Measurements from ENCODE around the gene HSPB3. TPM values are rescaled to one million over a fixed set of nuclear protein-coding genes. Genes with fewer than 3 reads are reported as not detected.
A peak's percentile ranks its signal among the peaks of the same experiment; 100 is the strongest.

Gene HSPB3
- total RNA-seq, 2 donors from 2014 or later, result not detected

DNA sequence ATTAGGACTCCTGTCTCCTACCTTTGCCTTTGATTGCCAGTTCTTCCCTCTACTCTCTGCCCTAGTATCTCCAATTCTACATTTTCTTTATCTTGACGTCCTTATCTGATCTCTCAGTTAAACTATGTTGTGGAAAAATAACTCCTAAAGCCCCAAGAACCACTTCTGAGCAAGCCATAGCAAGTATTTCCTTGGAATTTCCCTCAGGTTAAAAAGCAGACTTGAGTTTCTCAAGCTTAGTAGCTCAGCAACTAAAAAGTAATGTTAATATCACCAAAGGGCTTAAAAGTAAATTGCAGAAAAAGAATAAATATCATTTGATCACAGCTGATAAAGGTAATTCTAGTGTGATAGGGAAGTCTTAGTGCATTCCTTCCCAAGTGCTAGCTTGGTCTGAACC lies 13.2 kb upstream of the HSPB3 start:
- Mint-ChIP-seq H3K27me3 (peaks cover 16 to 17% of the 10 kb centered on the region in 2 donors), H3K27ac (no peak overlapping the region), H3K4me3 (no peak overlapping the region), H3K36me3 (no peaks in the 10 kb centered on the region), H3K9me3 (no peaks in the 10 kb centered on the region), H3K4me1 (ENCODE audit: low read depth in 2 of 2) (no peaks in the 10 kb centered on the region)
- DNase-seq (ENCODE audit: low spot score), result no peak
- ATAC-seq, result no peak

DNA sequence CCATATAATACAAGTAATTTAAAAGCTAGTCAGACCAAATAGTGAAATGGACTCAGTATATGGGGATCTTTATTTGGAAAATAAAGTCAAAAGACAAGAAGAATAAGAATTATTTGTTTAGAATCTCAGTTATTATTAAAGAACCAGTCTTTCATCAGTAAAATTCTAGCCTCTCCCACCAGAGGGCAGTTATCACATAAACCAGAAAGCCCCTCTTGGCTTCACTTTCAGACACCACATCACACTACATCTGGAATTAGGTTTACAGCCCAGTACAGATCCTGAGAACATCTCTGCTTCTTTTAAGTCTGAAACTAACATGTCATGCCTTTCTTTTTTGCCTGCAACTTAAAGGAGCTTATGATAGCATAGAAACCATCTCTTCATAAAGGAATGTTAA lies 12.2 kb upstream of the HSPB3 start:
- Mint-ChIP-seq H3K27ac (no peak overlapping the region), H3K27me3 (peaks cover 14 to 17% of the 10 kb centered on the region in 2 donors), H3K36me3 (no peaks in the 10 kb centered on the region), H3K4me3 (no peak overlapping the region), H3K9me3 (no peaks in the 10 kb centered on the region), H3K4me1 (ENCODE audit: low read depth in 2 of 2) (no peaks in the 10 kb centered on the region)
- ATAC-seq (no peak), DNase-seq (ENCODE audit: low spot score) (no peak)

- Mint-ChIP-seq H3K27ac (no peak overlapping the region), H3K9me3 (no peaks in the 10 kb centered on the region), H3K4me1 (ENCODE audit: low read depth in 2 of 2) (no peaks in the 10 kb centered on the region), H3K4me3 (no peak overlapping the region), H3K36me3 (no peaks in the 10 kb centered on the region), H3K27me3 (peaks cover 0 to 6% of the 10 kb centered on the region in 2 donors)
- peak; percentile 24 to 28 for ATAC-seq
- DNase-seq (ENCODE audit: low spot score), result no peak
Observed at GRCh38 chr5:54445691-54446378, 9.7 kb upstream of the HSPB3 start.

GRCh38 chr5:54446379-54446732 lies 9.1 kb upstream of the HSPB3 start:
- Mint-ChIP-seq H3K4me3 (no peak overlapping the region), H3K27me3 (peaks cover 0 to 6% of the 10 kb centered on the region in 2 donors), H3K4me1 (ENCODE audit: low read depth in 2 of 2) (no peaks in the 10 kb centered on the region), H3K27ac (no peak overlapping the region), H3K36me3 (no peaks in the 10 kb centered on the region), H3K9me3 (no peaks in the 10 kb centered on the region)
- ATAC-seq (no peak), DNase-seq (ENCODE audit: low spot score) (no peak)

DNA sequence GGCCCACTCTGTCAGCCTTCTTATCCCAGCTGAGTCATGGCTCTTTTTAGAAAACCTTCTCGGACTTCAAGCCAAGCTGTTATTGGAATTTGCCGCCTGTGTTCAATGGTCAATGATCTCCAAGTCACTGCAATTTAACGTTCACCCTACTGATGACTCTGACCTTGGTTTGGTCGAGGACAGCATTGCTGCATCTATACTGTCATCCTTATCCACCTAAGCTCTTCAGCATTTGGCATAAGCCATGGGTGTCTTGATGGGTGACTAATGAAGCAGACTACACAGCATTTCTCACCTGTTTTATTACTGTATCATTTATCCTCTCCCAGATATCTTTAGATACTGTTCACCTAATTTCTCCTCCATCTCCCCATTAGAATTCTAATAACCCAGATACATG lies 5.6 kb upstream of the HSPB3 start:
- H3K9me3 Mint-ChIP-seq, result no peaks in the 10 kb centered on the region
- no peak overlapping the region for H3K4me3 Mint-ChIP-seq
- no peak for DNase-seq (ENCODE audit: low spot score)
- no peak overlapping the region for H3K27ac Mint-ChIP-seq
- H3K27me3 Mint-ChIP-seq, result peaks cover 0 to 10% of the 10 kb centered on the region in 2 donors
- ATAC-seq, result no peak
- no peaks in the 10 kb centered on the region for H3K36me3 Mint-ChIP-seq
- H3K4me1 Mint-ChIP-seq (ENCODE audit: low read depth in 2 of 2), result no peaks in the 10 kb centered on the region

- Mint-ChIP-seq H3K4me1 (ENCODE audit: low read depth in 2 of 2) (no peaks in the 10 kb centered on the region), H3K36me3 (no peaks in the 10 kb centered on the region), H3K27me3 (peaks cover 0 to 7% of the 10 kb centered on the region in 2 donors), H3K9me3 (no peaks in the 10 kb centered on the region), H3K27ac (no peak overlapping the region), H3K4me3 (no peak overlapping the region)
- no peak for ATAC-seq
- DNase-seq (ENCODE audit: low spot score), result no peak
Observed at GRCh38 chr5:54450542-54450941, 5.0 kb upstream of the HSPB3 start.

DNA sequence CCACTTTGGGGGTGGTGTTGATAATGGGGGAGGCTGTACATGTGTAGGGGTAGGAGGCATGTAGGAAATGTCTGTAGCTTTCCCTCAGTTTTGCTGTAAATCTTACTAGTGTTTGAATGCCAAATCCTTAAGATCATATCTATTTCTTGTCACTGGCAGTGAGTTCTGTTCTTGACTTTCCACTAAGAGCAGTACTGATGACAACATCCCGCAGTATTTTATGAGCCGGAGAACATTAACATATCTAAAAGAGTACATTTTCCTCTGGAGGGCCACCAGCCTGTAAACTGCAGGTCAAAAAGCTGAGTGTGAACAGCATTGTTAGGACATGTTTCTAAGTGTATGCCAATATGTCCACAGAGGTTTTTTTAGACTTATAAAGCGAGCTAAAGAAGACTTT lies 2.5 kb upstream of the HSPB3 start:
- no peaks in the 10 kb centered on the region for H3K9me3 Mint-ChIP-seq
- DNase-seq (ENCODE audit: low spot score), result no peak
- no peak overlapping the region for H3K27ac Mint-ChIP-seq
- peaks cover 0 to 7% of the 10 kb centered on the region in 2 donors for H3K27me3 Mint-ChIP-seq
- H3K4me1 Mint-ChIP-seq (ENCODE audit: low read depth in 2 of 2), result no peaks in the 10 kb centered on the region
- H3K4me3 Mint-ChIP-seq, result no peak overlapping the region
- no peak for ATAC-seq
- no peaks in the 10 kb centered on the region for H3K36me3 Mint-ChIP-seq

DNA sequence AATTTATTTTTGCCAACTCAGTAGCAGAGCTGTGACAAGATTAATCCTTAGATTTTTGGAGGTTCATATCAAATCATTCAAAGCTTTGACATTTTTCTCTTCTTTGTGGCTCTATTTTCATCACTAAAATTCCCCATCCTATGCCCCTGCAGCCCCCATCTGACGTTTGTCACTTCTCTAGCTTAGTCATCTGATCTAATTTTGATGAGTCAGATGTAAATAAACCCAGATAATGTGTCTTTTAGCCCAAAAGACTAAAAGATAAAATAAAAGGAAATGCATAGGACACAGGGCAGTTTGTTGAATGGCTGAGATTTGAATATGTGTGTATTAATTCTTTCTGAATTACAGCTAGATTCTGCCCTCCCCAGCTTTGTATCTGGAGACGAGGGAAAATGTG lies 897 bp upstream of the HSPB3 start:
- ATAC-seq, result no peak
- peaks cover 8 to 9% of the 10 kb centered on the region in 2 donors for H3K27me3 Mint-ChIP-seq
- DNase-seq (ENCODE audit: low spot score), result no peak
- no peaks in the 10 kb centered on the region for H3K9me3 Mint-ChIP-seq
- no peak overlapping the region for H3K27ac Mint-ChIP-seq
- no peaks in the 10 kb centered on the region for H3K36me3 Mint-ChIP-seq
- no peak overlapping the region for H3K4me3 Mint-ChIP-seq
- H3K4me1 Mint-ChIP-seq (ENCODE audit: low read depth in 2 of 2), result no peaks in the 10 kb centered on the region

GRCh38 chr5:54457094-54457862 lies 1.8 kb downstream of the HSPB3 start:
- Mint-ChIP-seq H3K4me3 (no peak overlapping the region), H3K27ac (no peak overlapping the region), H3K36me3 (peaks cover 11% of the 10 kb centered on the region), H3K9me3 (no peaks in the 10 kb centered on the region), H3K27me3 (peaks cover 23 to 24% of the 10 kb centered on the region in 2 donors), H3K4me1 (ENCODE audit: low read depth in 2 of 2) (no peaks in the 10 kb centered on the region)
- DNase-seq (ENCODE audit: low spot score), result no peak
- ATAC-seq, result no peak

DNA sequence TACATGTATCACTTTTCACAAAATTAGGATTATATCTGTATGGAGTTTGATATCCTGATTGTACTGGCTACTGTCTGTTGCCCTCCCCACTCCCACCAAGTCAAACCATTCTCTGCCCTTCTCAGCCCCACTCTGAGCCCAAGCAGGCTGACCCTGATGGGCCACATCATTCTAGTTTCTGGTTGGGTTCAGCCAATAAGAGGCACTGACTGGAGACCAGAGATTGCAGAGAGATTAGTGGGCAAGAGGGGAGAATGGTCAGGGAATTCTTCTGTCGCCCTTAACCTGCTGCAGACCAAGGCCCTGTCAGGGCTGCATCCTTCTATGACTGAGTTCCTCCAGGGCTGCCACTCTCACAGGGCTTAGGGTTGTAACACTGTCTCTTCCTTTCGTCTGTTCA lies 2.7 kb downstream of the HSPB3 start:
- Mint-ChIP-seq H3K27ac (no peak overlapping the region), H3K4me1 (ENCODE audit: low read depth in 2 of 2) (no peaks in the 10 kb centered on the region), H3K4me3 (no peak overlapping the region), H3K27me3 (peaks cover 22 to 24% of the 10 kb centered on the region in 2 donors), H3K36me3 (peaks cover 11% of the 10 kb centered on the region), H3K9me3 (no peaks in the 10 kb centered on the region)
- ATAC-seq, result peak in 1 of 2 donors; percentile 50
- DNase-seq (ENCODE audit: low spot score), result no peak

DNA sequence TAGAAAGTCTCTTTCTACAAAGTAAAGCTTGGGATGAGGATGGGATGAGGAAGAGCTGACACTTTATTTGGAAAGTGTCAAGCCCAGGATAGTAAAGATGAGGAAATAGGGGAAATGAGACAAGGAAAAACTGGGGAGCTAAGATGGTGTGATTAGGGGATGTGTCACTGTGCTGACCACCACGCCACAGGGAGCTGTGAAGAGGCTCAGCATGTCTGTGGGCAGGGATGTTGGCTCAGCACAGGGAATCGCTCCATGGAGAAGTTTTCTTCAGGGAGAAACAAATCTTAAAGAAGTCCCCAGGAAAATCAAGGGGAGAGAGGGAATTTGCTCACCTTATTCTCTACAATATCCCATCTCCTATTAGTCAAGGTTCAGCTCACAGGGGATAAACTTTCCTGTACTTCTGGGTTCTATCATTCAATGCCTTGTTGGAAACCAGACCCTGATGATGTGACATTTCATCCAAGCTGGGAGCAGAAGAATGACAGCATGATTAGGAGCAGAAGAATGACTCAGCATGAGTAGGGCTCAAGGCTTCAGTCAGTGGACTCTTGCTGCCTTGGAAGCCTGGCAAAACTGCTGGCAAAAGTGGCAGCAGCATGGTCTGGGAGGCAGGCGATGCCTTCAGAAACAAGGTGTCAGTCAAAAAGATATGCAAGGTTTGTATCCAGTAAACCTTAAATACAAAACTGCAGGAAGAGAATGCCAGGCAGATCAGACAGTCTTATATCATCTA lies 4.9 kb downstream of the HSPB3 start:
- Mint-ChIP-seq H3K27ac (no peak overlapping the region), H3K36me3 (peaks cover 11% of the 10 kb centered on the region), H3K9me3 (no peaks in the 10 kb centered on the region), H3K27me3 (peaks cover 22 to 24% of the 10 kb centered on the region in 2 donors), H3K4me1 (ENCODE audit: low read depth in 2 of 2) (no peaks in the 10 kb centered on the region), H3K4me3 (no peak overlapping the region)
- DNase-seq (ENCODE audit: low spot score) (no peak), ATAC-seq (no peak)

GRCh38 chr5:54462281-54462680 lies 6.8 kb downstream of the HSPB3 start:
- Mint-ChIP-seq H3K9me3 (no peaks in the 10 kb centered on the region), H3K36me3 (peaks cover 11% of the 10 kb centered on the region), H3K4me3 (no peak overlapping the region), H3K27me3 (peaks cover 24 to 30% of the 10 kb centered on the region in 2 donors), H3K4me1 (ENCODE audit: low read depth in 2 of 2) (no peaks in the 10 kb centered on the region), H3K27ac (no peak overlapping the region)
- ATAC-seq (no peak), DNase-seq (ENCODE audit: low spot score) (no peak)

DNA sequence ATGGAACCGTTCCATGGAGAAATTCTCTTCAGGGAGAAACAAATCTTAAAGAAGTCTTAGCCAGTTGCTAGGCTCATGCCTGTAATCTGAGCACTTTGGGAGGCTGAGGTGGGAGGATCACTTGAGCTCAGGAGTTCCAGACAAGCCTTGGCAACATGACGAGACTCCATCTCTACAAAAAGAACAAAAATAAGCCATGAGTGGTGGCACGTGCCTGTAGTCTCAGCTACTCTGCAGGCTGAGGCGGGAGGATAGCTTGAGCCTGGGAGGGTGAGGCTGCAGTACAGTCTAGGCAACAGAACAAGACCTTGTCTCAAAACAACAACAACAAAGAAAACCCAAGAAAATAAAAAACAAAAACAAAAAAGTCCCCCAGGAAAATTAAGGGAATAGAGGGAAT lies 8.2 kb downstream of the HSPB3 start:
- Mint-ChIP-seq H3K4me3 (no peak overlapping the region), H3K27ac (no peak overlapping the region), H3K9me3 (no peaks in the 10 kb centered on the region), H3K27me3 (peaks cover 22 to 25% of the 10 kb centered on the region in 2 donors), H3K36me3 (peaks cover 11% of the 10 kb centered on the region), H3K4me1 (ENCODE audit: low read depth in 2 of 2) (no peaks in the 10 kb centered on the region)
- ATAC-seq (no peak), DNase-seq (ENCODE audit: low spot score) (no peak)

DNA sequence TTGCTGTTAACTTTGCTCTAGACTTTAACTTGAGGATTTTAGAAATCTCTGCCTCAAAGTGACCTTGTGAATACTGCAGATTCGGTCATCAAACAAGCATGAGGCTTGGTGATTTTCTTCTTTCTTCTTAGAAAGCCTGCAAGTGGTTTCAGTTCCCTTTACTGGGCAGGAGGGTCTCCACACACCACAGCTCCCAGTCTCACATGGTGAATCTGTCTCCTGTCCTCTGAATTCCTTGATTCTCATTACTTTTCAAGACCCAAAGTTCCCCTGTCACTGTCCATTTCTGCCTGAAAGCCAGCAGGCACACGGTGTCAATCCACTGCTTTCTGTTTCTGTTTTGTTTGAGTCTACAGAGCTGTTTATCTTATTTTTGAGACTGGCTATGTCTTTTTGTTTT lies 14.1 kb downstream of the HSPB3 start:
- Mint-ChIP-seq H3K27ac (peak overlapping the region; percentile 29 to 39), H3K36me3 (no peaks in the 10 kb centered on the region), H3K9me3 (no peaks in the 10 kb centered on the region), H3K4me1 (ENCODE audit: low read depth in 2 of 2) (peaks cover 10 to 11% of the 10 kb centered on the region in 2 donors), H3K27me3 (peaks cover 6 to 7% of the 10 kb centered on the region in 2 donors), H3K4me3 (peak overlapping the region; percentile 63)
- DNase-seq (ENCODE audit: low spot score) (no peak), ATAC-seq (no peak)

All from natural killer cell treated with Interleukin-12 subunit alpha and Interleukin-12 subunit beta and Interleukin-15 and Interleukin-18, amount 100 ng/mL, for 72 hours (primary cell).